Measurements from ENCODE around the gene PRDM11. TPM values are rescaled to one million over a fixed set of nuclear protein-coding genes. Genes with fewer than 3 reads are reported as not detected.

The PRDM11 gene
- polyA plus RNA-seq, 1 experiment: 2.6 TPM

GRCh38 chr11:45250035-45250718, 103.7 kb downstream of the PRDM11 start:
- DNase-seq (ENCODE audit: low read depth, low spot score): no peak
- ChIA-PET CTCF (interaction anchor here (1.5 to 1.9 kb wide), 2 partner anchors 22 to 139 kb away, joined by 3 to 5 read pairs; no protein-coding TSS in a partner anchor), POLR2A (no interaction called here)
- Histone ChIP-seq H3K27ac (ENCODE audit: low read depth, low read length) (no peak overlapping the region), H3K27me3 (ENCODE audit: control insufficient read depth, insufficient read depth, low read length) (peaks cover 13% of the 10 kb centered on the region), H3K9me3 (ENCODE audit: control insufficient read depth, insufficient read depth, low read length) (no peaks in the 10 kb centered on the region; the same call in 1 of the 2 replicates), H3K4me3 (ENCODE audit: low read depth, low read length) (no peak overlapping the region)
- no peak for TF ChIP-seq CTCF (IDR thresholded peaks at IDR 0.05; ENCODE audit: low read depth, low read length)

- H3K27me3 ChIP-seq (ENCODE audit: control insufficient read depth, insufficient read depth, low read length): peaks cover 7% of the 10 kb centered on the region
- ChIA-PET CTCF (interaction anchor here (1.0 to 2.6 kb wide), 7 partner anchors 13 to 147 kb away, joined by 3 to 15 read pairs (median 4); no protein-coding TSS in a partner anchor), POLR2A (no interaction called here)
- H3K4me3 ChIP-seq (ENCODE audit: low read depth, low read length): no peak overlapping the region
- H3K9me3 ChIP-seq (ENCODE audit: control insufficient read depth, insufficient read depth, low read length): no peaks in the 10 kb centered on the region; the same call in 1 of the 2 replicates
- H3K27ac ChIP-seq (ENCODE audit: low read depth, low read length): no peak overlapping the region
- no peak for DNase-seq (ENCODE audit: low read depth, low spot score)
- peak; percentile 53 for TF ChIP-seq CTCF (IDR thresholded peaks at IDR 0.05; ENCODE audit: low read depth, low read length)
These were observed 105.9 kb downstream of the PRDM11 start for GRCh38 chr11:45252134-45252856.

GRCh38 chr11:45252877-45253276, 106.4 kb downstream of the PRDM11 start:
- Histone ChIP-seq H3K27me3 (ENCODE audit: control insufficient read depth, insufficient read depth, low read length) (peaks cover 7% of the 10 kb centered on the region), H3K9me3 (ENCODE audit: control insufficient read depth, insufficient read depth, low read length) (no peaks in the 10 kb centered on the region; the same call in 1 of the 2 replicates), H3K4me3 (ENCODE audit: low read depth, low read length) (no peak overlapping the region), H3K27ac (ENCODE audit: low read depth, low read length) (no peak overlapping the region)
- CTCF ChIA-PET: interaction anchor here (1.0 to 2.6 kb wide), 9 partner anchors 13 to 148 kb away, joined by 3 to 15 read pairs (median 4); no protein-coding TSS in a partner anchor
- no peak for DNase-seq (ENCODE audit: low read depth, low spot score)
- POLR2A ChIA-PET: no interaction called here
- TF ChIP-seq CTCF (IDR thresholded peaks at IDR 0.05; ENCODE audit: low read depth, low read length): no peak

GRCh38 chr11:45253640-45254039, 107.2 kb downstream of the PRDM11 start:
- ChIA-PET POLR2A (no interaction called here), CTCF (interaction anchor here (1.1 to 2.6 kb wide), 6 partner anchors 12 to 148 kb away, joined by 4 to 15 read pairs (median 4); no protein-coding TSS in a partner anchor)
- DNase-seq (ENCODE audit: low read depth, low spot score): no peak
- H3K27ac ChIP-seq (ENCODE audit: low read depth, low read length): no peak overlapping the region
- TF ChIP-seq CTCF (IDR thresholded peaks at IDR 0.05; ENCODE audit: low read depth, low read length): no peak
- H3K27me3 ChIP-seq (ENCODE audit: control insufficient read depth, insufficient read depth, low read length): peaks cover 7% of the 10 kb centered on the region
- no peaks in the 10 kb centered on the region; the same call in 1 of the 2 replicates for H3K9me3 ChIP-seq (ENCODE audit: control insufficient read depth, insufficient read depth, low read length)
- no peak overlapping the region for H3K4me3 ChIP-seq (ENCODE audit: low read depth, low read length)
